Measurements from ENCODE around the gene SPTBN4.
"Not testable (repeated sequence)": the region's sequence is repeated elsewhere in the genome, so short reads cannot be mapped to it uniquely, and the experiment has no call there.

Gene SPTBN4

DNA sequence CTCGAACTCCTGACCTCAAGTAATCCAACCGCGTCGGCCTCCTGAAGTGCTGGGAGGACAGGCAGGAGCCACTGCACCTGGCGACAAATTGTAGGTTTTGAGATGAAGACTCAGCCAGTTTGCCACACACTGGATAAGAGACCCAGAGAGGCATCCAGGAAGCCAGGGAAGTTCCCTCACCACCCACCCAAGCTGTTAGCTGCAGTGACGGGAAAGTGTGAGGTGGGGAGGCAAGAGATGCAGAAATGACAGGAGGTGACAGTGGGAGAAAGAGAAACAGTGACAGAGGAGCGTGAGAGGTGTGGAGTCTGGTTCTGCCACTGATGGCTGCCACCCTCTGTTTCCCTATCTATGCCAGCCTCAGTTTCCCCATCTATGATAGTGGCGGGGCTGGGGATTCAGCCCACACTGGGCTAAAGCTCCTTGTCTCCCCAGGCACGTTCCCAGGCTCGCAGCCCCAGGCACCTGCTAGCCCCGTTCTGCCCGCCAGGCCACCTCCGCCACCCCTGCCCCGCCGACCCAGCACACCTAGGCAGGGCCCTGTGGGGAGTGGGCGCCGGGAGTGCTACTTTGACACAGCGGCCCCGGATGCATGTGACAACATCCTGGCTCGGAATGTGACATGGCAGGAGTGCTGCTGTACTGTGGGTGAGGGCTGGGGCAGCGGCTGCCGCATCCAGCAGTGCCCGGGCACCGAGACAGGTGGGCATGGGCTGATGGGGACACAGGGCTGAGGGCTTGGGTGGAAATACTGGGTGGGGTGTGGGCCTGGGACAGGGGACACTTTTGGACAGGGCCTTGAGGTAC, 155.4 kb downstream of the SPTBN4 start:
- no peak overlapping the region for H3K27ac ChIP-seq (replicated peaks)

DNA sequence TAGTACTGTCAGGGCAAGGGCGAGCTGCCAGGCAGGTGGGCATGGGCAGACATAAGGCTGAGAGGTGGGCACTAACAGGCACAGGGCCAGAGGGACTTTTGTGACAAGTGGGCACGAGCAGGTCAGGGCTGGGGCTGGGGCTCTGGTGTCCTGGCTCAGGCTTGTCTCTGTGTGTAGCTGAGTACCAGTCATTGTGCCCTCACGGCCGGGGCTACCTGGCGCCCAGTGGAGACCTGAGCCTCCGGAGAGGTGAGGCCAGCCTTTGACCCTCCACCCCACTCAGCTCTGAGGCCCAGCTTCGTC, 155.9 kb downstream of the SPTBN4 start:
- Histone ChIP-seq H3K27ac (replicated peaks) (no peak overlapping the region), H3K27me3 (ENCODE audit: insufficient read depth, poor library complexity, severe bottlenecking) (no peaks in the 10 kb centered on the region), H3K4me3 (replicated peaks; ENCODE audit: insufficient read depth, low read length) (no peak overlapping the region)
- TF ChIP-seq, protein P1, sequence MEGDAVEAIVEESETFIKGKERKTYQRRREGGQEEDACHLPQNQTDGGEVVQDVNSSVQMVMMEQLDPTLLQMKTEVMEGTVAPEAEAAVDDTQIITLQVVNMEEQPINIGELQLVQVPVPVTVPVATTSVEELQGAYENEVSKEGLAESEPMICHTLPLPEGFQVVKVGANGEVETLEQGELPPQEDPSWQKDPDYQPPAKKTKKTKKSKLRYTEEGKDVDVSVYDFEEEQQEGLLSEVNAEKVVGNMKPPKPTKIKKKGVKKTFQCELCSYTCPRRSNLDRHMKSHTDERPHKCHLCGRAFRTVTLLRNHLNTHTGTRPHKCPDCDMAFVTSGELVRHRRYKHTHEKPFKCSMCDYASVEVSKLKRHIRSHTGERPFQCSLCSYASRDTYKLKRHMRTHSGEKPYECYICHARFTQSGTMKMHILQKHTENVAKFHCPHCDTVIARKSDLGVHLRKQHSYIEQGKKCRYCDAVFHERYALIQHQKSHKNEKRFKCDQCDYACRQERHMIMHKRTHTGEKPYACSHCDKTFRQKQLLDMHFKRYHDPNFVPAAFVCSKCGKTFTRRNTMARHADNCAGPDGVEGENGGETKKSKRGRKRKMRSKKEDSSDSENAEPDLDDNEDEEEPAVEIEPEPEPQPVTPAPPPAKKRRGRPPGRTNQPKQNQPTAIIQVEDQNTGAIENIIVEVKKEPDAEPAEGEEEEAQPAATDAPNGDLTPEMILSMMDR (IDR thresholded peaks at IDR 0.05; ENCODE audit: insufficient read depth, low read length): no peak
- TF ChIP-seq GABPA (IDR thresholded peaks at IDR 0.05; ENCODE audit: low read depth) (no peak), SPI1 (IDR thresholded peaks at IDR 0.05; ENCODE audit: borderline replicate concordance, low read depth) (no peak), POLR2AphosphoS5 (IDR thresholded peaks at IDR 0.05; ENCODE audit: low read depth) (no peak)
- TF ChIP-seq, protein P2, sequence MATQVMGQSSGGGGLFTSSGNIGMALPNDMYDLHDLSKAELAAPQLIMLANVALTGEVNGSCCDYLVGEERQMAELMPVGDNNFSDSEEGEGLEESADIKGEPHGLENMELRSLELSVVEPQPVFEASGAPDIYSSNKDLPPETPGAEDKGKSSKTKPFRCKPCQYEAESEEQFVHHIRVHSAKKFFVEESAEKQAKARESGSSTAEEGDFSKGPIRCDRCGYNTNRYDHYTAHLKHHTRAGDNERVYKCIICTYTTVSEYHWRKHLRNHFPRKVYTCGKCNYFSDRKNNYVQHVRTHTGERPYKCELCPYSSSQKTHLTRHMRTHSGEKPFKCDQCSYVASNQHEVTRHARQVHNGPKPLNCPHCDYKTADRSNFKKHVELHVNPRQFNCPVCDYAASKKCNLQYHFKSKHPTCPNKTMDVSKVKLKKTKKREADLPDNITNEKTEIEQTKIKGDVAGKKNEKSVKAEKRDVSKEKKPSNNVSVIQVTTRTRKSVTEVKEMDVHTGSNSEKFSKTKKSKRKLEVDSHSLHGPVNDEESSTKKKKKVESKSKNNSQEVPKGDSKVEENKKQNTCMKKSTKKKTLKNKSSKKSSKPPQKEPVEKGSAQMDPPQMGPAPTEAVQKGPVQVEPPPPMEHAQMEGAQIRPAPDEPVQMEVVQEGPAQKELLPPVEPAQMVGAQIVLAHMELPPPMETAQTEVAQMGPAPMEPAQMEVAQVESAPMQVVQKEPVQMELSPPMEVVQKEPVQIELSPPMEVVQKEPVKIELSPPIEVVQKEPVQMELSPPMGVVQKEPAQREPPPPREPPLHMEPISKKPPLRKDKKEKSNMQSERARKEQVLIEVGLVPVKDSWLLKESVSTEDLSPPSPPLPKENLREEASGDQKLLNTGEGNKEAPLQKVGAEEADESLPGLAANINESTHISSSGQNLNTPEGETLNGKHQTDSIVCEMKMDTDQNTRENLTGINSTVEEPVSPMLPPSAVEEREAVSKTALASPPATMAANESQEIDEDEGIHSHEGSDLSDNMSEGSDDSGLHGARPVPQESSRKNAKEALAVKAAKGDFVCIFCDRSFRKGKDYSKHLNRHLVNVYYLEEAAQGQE (IDR thresholded peaks at IDR 0.05; ENCODE audit: insufficient replicate concordance, low read depth): no peak
- no peak for DNase-seq (ENCODE audit: low read depth in 1 of 2, low spot score in 1 of 2)

More for the DNA sequence above, 155.4 kb downstream of the SPTBN4 start:
- TF ChIP-seq POLR2AphosphoS5 (IDR thresholded peaks at IDR 0.05; ENCODE audit: low read depth) (no peak), SPI1 (IDR thresholded peaks at IDR 0.05; ENCODE audit: borderline replicate concordance, low read depth) (no peak), GABPA (IDR thresholded peaks at IDR 0.05; ENCODE audit: low read depth) (no peak)
- TF ChIP-seq, protein P1 (IDR thresholded peaks at IDR 0.05; ENCODE audit: insufficient read depth, low read length): no peak
- TF ChIP-seq, protein P2 (IDR thresholded peaks at IDR 0.05; ENCODE audit: insufficient replicate concordance, low read depth): no peak
- no peak for DNase-seq (ENCODE audit: low read depth in 1 of 2, low spot score in 1 of 2)
- H3K4me3 ChIP-seq (replicated peaks; ENCODE audit: insufficient read depth, low read length): no peak overlapping the region
- H3K27me3 ChIP-seq (ENCODE audit: insufficient read depth, poor library complexity, severe bottlenecking): no peaks in the 10 kb centered on the region

DNA sequence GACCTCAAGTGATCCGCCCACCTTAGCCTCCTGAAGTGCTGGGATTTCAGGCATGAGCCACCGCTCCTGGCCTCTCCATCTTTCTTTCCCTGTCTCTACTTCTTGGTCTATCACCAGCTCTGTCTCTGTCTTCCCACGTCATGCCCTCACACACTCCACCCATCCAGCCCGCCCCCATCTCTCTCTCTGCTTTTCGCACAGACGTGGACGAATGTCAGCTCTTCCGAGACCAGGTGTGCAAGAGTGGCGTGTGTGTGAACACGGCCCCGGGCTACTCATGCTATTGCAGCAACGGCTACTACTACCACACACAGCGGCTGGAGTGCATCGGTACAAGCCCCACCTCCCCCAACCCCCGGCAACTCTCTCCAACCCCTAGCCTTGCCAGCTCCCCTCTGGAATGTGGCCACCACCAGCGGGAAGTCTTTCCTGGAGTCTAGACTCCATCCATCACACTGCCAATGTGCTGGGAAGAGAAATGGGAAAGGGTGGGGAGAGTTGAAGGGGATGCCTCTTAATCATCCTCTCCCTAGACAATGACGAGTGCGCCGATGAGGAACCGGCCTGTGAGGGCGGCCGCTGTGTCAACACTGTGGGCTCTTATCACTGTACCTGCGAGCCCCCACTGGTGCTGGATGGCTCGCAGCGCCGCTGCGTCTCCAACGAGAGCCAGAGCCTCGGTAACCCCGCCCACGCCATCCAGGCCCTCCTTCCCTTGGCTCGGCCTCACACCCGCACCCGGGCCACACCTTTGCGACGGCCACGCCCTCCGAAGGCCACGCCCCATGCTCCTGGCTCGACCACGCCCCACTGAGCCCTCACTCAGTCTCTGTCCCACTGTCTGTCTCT, 156.8 kb downstream of the SPTBN4 start:
- Histone ChIP-seq H3K27ac (replicated peaks) (no peak overlapping the region), H3K27me3 (ENCODE audit: insufficient read depth, poor library complexity, severe bottlenecking) (no peaks in the 10 kb centered on the region), H3K4me3 (replicated peaks; ENCODE audit: insufficient read depth, low read length) (no peak overlapping the region)
- DNase-seq (ENCODE audit: low read depth in 1 of 2, low spot score in 1 of 2): no peak
- TF ChIP-seq POLR2AphosphoS5 (IDR thresholded peaks at IDR 0.05; ENCODE audit: low read depth): no peak
- TF ChIP-seq, protein P1 (IDR thresholded peaks at IDR 0.05; ENCODE audit: insufficient read depth, low read length): no peak
- TF ChIP-seq SPI1 (IDR thresholded peaks at IDR 0.05; ENCODE audit: borderline replicate concordance, low read depth): no peak
- no peak for TF ChIP-seq GABPA (IDR thresholded peaks at IDR 0.05; ENCODE audit: low read depth)
- TF ChIP-seq, protein P2 (IDR thresholded peaks at IDR 0.05; ENCODE audit: insufficient replicate concordance, low read depth): no peak

DNA sequence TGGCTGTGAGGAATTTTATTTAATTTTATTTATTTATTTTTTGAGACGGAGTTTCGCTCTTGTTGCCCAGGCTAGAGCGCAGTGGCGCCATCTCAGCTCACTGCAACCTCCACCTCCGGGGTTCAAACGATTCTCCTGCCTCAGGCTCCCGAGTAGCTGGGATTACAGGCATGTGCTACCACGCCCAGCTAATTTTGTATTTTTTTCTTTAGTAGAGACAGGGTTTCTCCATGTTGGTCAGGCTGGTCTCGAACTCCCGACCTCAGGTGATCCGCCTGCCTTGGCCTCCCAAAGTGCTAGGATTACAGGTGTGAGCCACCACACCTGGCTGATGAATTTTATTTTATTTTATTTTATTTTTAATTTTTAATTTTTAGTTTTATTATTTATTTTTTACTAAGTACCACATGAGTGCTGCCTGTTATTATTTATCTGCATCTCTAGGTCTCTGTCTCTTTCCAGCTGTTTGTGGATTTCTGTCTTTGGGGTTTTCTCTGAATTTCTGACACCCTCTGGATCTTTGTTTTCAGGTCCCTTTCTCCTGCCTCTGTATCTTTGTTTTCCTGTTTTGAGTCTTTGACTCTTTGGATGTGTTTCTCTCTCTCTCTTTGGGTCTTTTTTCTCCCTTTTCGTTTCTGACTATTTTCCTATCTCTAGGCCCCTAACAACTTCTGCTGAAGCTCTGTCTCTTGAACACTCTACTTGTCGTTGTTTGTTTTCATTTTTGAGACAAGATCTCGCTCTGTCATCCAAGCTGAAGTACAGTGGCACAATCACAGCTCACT, 157.8 kb downstream of the SPTBN4 start:
- not testable (repeated sequence) for H3K27ac ChIP-seq (replicated peaks); DNase-seq (ENCODE audit: low read depth in 1 of 2, low spot score in 1 of 2); H3K4me3 ChIP-seq (replicated peaks; ENCODE audit: insufficient read depth, low read length); H3K27me3 ChIP-seq (ENCODE audit: insufficient read depth, poor library complexity, severe bottlenecking)
